HFFc6 (cell line): ENCODE results near the gene AMOTL2. TPM values are rescaled to one million over a fixed set of nuclear protein-coding genes. Genes with fewer than 3 reads are reported as not detected.

Experiments used
- DNase-seq: peaks from one replicate; pipeline ENCODE4 v3.0.0-alpha.2; 2018
- H3K27ac Mint-ChIP-seq: 2 replicates; pipeline ENCODE4 v1.8.0; 2020; ENCODE audit warnings: mild to moderate bottlenecking, mixed read lengths
- H3K27me3 Mint-ChIP-seq: 2 replicates; pipeline ENCODE4 v1.8.0; 2021; ENCODE audit warnings: mild to moderate bottlenecking, moderate library complexity, mixed read lengths; ENCODE audit not compliant: insufficient read depth
- H3K36me3 Mint-ChIP-seq: 2 replicates; pipeline ENCODE4 v1.8.0; 2021; ENCODE audit warnings: low read depth, mixed read lengths
- H3K4me1 Mint-ChIP-seq: 2 replicates; pipeline ENCODE4 v1.8.0; 2020; ENCODE audit warnings: low read depth, mixed read lengths
- H3K4me3 Mint-ChIP-seq: 2 replicates; pipeline ENCODE4 v1.8.0; 2020; ENCODE audit warnings: mild to moderate bottlenecking, moderate library complexity, mixed read lengths
- H3K9me3 Mint-ChIP-seq: 2 replicates; pipeline ENCODE4 v1.8.0; 2020; ENCODE audit warnings: mild to moderate bottlenecking, mixed read lengths
- CTCF ChIP-seq: fragments of 200-600 bp; sonication (generic); IDR thresholded peaks from 2 replicates; pipeline ENCODE4 v1.5.0; 2021; ENCODE audit warnings: antibody characterized with exemption, mild to moderate bottlenecking
- total RNA-seq, 6 experiments: library from RNA; stranded (reverse); fragmentation: NEBNext Ultra II Directional; extraction: Animal tissue kit (Norgen Biotek cat#: 25700); gene quantifications; 2 replicates in 1 of 6; 3 replicates in 5 of 6; pipeline ENCODE4 v1.2.3, GENCODE V29; 2021

AMOTL2 gene
- total RNA-seq, 6 experiments from 2014 or later, result 244 to 311 (median 274) TPM

DNA sequence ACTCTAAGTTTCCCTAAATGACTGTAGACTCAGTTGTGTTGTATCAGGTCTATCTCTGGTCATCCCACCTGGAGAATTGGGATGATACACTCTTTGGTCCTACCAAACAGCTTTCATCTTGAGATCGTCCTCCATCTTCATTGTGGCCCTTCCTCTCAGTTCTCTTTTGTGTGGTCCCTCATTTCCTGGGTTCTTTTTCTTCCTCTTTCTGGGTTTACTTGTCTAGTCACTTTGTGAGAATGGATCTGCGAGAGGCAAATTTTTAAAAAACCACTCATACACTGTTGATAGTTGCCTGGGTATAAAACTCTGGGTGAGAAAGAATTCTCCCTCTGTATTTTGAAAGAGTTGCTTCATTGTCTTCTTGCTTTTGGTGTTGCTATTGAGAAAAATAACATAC is 6.0 kb upstream of the AMOTL2 start:
- TF ChIP-seq CTCF, result no peak
- peaks cover 19% of the 10 kb centered on the region for H3K4me1 Mint-ChIP-seq
- no peaks in the 10 kb centered on the region for H3K9me3 Mint-ChIP-seq
- DNase-seq, result no peak
- H3K27me3 Mint-ChIP-seq, result peaks cover 6% of the 10 kb centered on the region; the same call in 1 of the 2 replicates
- no peaks in the 10 kb centered on the region for H3K36me3 Mint-ChIP-seq
- H3K4me3 Mint-ChIP-seq, result no peak overlapping the region
- no peak overlapping the region for H3K27ac Mint-ChIP-seq

- H3K4me1 Mint-ChIP-seq, result peaks cover 26% of the 10 kb centered on the region
- no peak for TF ChIP-seq CTCF
- H3K36me3 Mint-ChIP-seq, result no peaks in the 10 kb centered on the region
- DNase-seq, result no peak
- H3K27ac Mint-ChIP-seq, result no peak overlapping the region
- H3K27me3 Mint-ChIP-seq, result peaks cover 3% of the 10 kb centered on the region
- no peaks in the 10 kb centered on the region for H3K9me3 Mint-ChIP-seq
- H3K4me3 Mint-ChIP-seq, result no peak overlapping the region
Measured at GRCh38 chr3:134378818-134379217, 4.6 kb upstream of the AMOTL2 start.

- peaks cover 3% of the 10 kb centered on the region for H3K36me3 Mint-ChIP-seq
- no peaks in the 10 kb centered on the region for H3K9me3 Mint-ChIP-seq
- DNase-seq, result no peak
- no peak overlapping the region for H3K27ac Mint-ChIP-seq
- peaks cover 7% of the 10 kb centered on the region for H3K27me3 Mint-ChIP-seq
- peak; percentile 65 for TF ChIP-seq CTCF
- peaks cover 26% of the 10 kb centered on the region for H3K4me1 Mint-ChIP-seq
- H3K4me3 Mint-ChIP-seq, result no peak overlapping the region
Measured at GRCh38 chr3:134378384-134378783, 4.1 kb upstream of the AMOTL2 start.

DNA sequence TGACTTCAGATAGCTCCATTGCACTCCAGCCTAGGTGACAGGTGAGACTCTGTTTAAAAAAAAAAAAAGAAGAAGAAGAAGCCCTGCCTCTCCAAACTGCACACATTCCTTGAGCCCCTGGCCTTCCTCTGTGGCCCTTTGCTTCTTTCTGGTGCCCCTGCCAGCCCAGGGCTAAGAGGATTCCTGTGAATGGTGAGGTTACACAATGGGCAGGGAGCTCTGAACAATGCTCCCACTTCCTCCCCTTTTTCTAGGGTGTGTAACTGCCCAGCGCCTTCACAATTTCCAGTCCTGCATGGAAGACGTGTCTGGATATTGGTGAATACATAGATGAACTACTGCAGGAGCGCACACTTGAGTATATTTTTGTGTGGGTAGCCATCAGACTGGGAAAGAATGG is 3.6 kb upstream of the AMOTL2 start:
- Mint-ChIP-seq H3K36me3 (peaks cover 8% of the 10 kb centered on the region), H3K27ac (no peak overlapping the region), H3K9me3 (no peaks in the 10 kb centered on the region), H3K4me1 (peaks cover 26% of the 10 kb centered on the region), H3K27me3 (peaks cover 12% of the 10 kb centered on the region), H3K4me3 (no peak overlapping the region)
- TF ChIP-seq CTCF, result no peak
- DNase-seq, result no peak

- no peak for DNase-seq
- peaks cover 21% of the 10 kb centered on the region for H3K27me3 Mint-ChIP-seq
- no peak overlapping the region for H3K27ac Mint-ChIP-seq
- H3K4me1 Mint-ChIP-seq, result peaks cover 31% of the 10 kb centered on the region
- no peak for TF ChIP-seq CTCF
- no peak overlapping the region for H3K4me3 Mint-ChIP-seq
- H3K9me3 Mint-ChIP-seq, result peaks cover 7% of the 10 kb centered on the region
- H3K36me3 Mint-ChIP-seq, result peaks cover 17% of the 10 kb centered on the region
Measured at GRCh38 chr3:134376786-134377426, 2.7 kb upstream of the AMOTL2 start.

DNA sequence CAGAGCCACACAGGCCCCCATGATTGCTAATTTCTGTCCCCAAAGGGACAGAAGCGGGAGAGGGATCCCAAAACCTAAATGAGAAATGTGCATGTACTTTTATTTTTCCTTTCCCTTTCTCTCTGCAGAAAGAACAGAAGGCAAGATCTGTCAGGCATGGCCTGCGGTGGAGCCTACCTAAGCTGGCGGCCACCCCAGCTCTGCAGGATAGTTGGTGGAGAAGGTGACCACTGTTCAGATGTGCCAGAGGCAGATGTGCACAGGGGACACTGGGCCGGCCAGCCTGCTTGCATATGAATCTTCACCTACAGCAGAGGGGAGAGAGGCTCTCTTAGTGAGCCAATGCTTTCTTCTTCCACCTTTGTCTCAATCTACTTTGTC is 2.1 kb upstream of the AMOTL2 start:
- H3K4me1 Mint-ChIP-seq, result peaks cover 36% of the 10 kb centered on the region
- peaks cover 7% of the 10 kb centered on the region for H3K9me3 Mint-ChIP-seq
- DNase-seq, result no peak
- H3K4me3 Mint-ChIP-seq, result no peak overlapping the region
- H3K27ac Mint-ChIP-seq, result no peak overlapping the region
- peaks cover 23% of the 10 kb centered on the region for H3K36me3 Mint-ChIP-seq
- peaks cover 26% of the 10 kb centered on the region for H3K27me3 Mint-ChIP-seq
- TF ChIP-seq CTCF, result no peak
